PFSK-1 (cell line): Measurements from ENCODE around the gene HPF1.

ENCODE experiments used
- FOXP2 ChIP-seq: optimal IDR thresholded peaks from 2 replicates; pipeline ENCODE3; 2011; ENCODE audit warnings: borderline replicate concordance, control low read depth, inconsistent platforms; ENCODE audit not compliant: insufficient read depth; ENCODE audit errors: extremely low read length, extremely low read depth
- POLR2AphosphoS5 ChIP-seq: IDR thresholded peaks from 2 replicates; pipeline ENCODE4 v1.6.1; 2012; ENCODE audit warnings: low read depth, mild to moderate bottlenecking, control low read depth, low read length, moderate library complexity
- REST ChIP-seq, 2 experiments: IDR thresholded peaks; 2 replicates each; pipeline versions ENCODE4 v1.6.1 to v1.8.0; 2011 to 2012; ENCODE audit warnings: low read depth in 2 of 2, low read length in 2 of 2, control low read depth in 1 of 2, inconsistent platforms in 1 of 2, mild to moderate bottlenecking in 1 of 2, moderate library complexity in 1 of 2; ENCODE audit not compliant: insufficient read depth in 1 of 2
- SIN3A ChIP-seq: IDR thresholded peaks from 2 replicates; pipeline ENCODE4 v1.6.1; 2012; ENCODE audit warnings: mild to moderate bottlenecking, low read length, moderate library complexity, borderline replicate concordance; ENCODE audit not compliant: insufficient read depth

- TF ChIP-seq POLR2AphosphoS5 (peak; percentile 76), SIN3A (peak; percentile 49; the same call in 1 of the 2 replicates), REST (IDR thresholded peaks at IDR 0.05; ENCODE audit: insufficient read depth in 1 of 2, low read depth in 2 of 2, low read length in 2 of 2) (no peak; a peak in 2 of 4 replicates), FOXP2 (no peak)
Measured at GRCh38 chr4:169757575-169758184, at the start of gene HPF1.
